ENCODE measurements around the gene ABCC5. TPM values are rescaled to one million over a fixed set of nuclear protein-coding genes. Genes with fewer than 3 reads are reported as not detected.

Gene ABCC5
- total RNA-seq, 1 experiment from 2014 or later, result 35.1 TPM

DNA sequence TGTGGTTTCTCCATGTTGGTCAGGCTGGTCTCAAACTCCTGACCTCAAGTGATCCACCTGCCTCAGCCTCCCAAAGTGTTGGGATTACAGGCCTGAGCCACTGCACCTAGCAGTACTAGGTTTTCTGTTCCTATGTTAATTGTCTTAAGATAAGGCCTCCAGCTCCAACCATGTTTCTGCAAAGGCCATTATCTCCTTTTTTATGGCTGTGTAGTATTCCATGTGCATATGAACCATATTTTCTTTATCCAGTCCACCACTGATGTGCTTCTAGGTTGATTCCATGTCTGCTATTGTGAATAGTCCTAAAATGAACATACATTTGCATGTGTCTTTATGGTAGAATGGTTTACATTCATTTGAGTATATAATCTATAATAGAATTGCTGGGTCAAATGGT lies 45.0 kb upstream of the ABCC5 start:
- no peak for TF ChIP-seq TCF7L2 (IDR thresholded peaks at IDR 0.05; ENCODE audit: low read depth, low read length)
- no peak for TF ChIP-seq POLR2AphosphoS5 (IDR thresholded peaks at IDR 0.05; ENCODE audit: low read depth, low read length)
- TF ChIP-seq, protein P1, sequence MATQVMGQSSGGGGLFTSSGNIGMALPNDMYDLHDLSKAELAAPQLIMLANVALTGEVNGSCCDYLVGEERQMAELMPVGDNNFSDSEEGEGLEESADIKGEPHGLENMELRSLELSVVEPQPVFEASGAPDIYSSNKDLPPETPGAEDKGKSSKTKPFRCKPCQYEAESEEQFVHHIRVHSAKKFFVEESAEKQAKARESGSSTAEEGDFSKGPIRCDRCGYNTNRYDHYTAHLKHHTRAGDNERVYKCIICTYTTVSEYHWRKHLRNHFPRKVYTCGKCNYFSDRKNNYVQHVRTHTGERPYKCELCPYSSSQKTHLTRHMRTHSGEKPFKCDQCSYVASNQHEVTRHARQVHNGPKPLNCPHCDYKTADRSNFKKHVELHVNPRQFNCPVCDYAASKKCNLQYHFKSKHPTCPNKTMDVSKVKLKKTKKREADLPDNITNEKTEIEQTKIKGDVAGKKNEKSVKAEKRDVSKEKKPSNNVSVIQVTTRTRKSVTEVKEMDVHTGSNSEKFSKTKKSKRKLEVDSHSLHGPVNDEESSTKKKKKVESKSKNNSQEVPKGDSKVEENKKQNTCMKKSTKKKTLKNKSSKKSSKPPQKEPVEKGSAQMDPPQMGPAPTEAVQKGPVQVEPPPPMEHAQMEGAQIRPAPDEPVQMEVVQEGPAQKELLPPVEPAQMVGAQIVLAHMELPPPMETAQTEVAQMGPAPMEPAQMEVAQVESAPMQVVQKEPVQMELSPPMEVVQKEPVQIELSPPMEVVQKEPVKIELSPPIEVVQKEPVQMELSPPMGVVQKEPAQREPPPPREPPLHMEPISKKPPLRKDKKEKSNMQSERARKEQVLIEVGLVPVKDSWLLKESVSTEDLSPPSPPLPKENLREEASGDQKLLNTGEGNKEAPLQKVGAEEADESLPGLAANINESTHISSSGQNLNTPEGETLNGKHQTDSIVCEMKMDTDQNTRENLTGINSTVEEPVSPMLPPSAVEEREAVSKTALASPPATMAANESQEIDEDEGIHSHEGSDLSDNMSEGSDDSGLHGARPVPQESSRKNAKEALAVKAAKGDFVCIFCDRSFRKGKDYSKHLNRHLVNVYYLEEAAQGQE (IDR thresholded peaks at IDR 0.05; ENCODE audit: insufficient read depth in 1 of 2, low read depth in 2 of 2, low read length in 1 of 2), result no peak
- TF ChIP-seq, protein P2, sequence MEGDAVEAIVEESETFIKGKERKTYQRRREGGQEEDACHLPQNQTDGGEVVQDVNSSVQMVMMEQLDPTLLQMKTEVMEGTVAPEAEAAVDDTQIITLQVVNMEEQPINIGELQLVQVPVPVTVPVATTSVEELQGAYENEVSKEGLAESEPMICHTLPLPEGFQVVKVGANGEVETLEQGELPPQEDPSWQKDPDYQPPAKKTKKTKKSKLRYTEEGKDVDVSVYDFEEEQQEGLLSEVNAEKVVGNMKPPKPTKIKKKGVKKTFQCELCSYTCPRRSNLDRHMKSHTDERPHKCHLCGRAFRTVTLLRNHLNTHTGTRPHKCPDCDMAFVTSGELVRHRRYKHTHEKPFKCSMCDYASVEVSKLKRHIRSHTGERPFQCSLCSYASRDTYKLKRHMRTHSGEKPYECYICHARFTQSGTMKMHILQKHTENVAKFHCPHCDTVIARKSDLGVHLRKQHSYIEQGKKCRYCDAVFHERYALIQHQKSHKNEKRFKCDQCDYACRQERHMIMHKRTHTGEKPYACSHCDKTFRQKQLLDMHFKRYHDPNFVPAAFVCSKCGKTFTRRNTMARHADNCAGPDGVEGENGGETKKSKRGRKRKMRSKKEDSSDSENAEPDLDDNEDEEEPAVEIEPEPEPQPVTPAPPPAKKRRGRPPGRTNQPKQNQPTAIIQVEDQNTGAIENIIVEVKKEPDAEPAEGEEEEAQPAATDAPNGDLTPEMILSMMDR (IDR thresholded peaks at IDR 0.05), result no peak
- TF ChIP-seq SIN3A (IDR thresholded peaks at IDR 0.05; ENCODE audit: borderline replicate concordance, insufficient read depth, low read depth, low read length), result no peak
- no TSS peak for BruUV-seq (replicated peaks)
- Histone ChIP-seq H3K27ac (ENCODE audit: low read length) (no peak overlapping the region), H3K27me3 (ENCODE audit: control insufficient read depth, insufficient read depth, low read length) (no peaks in the 10 kb centered on the region; the same call in 1 of the 2 replicates), H3K9me3 (ENCODE audit: control insufficient read depth, insufficient read depth, low read depth, low read length) (no peaks in the 10 kb centered on the region), H3K4me3 (ENCODE audit: low read depth in 2 of 2, low read length in 2 of 2) (no peak overlapping the region), H3K4me1 (ENCODE audit: control insufficient read depth, insufficient read depth, low read length) (no peaks in the 10 kb centered on the region), H3K36me3 (ENCODE audit: control insufficient read depth, insufficient read depth, low read length) (no peaks in the 10 kb centered on the region)
- in situ Hi-C loops (cut with HindIII; ENCODE audit: low pct_unique_long_range_greater_than_20kb, low sequenced_read_pairs) (no loop called here), intact Hi-C loops (cut with micrococcal nuclease; ENCODE audit: unreplicated experiment) (no loop called here)
- ChIA-PET CTCF (no interaction called here), POLR2A (interaction anchor here (0.6 kb wide), 1 partner anchor 13 kb away, joined by 3 read pairs; no protein-coding TSS in a partner anchor)
- DNase-seq (ENCODE audit: low read depth, low spot score), result no peak
- no peak for ATAC-seq

DNA sequence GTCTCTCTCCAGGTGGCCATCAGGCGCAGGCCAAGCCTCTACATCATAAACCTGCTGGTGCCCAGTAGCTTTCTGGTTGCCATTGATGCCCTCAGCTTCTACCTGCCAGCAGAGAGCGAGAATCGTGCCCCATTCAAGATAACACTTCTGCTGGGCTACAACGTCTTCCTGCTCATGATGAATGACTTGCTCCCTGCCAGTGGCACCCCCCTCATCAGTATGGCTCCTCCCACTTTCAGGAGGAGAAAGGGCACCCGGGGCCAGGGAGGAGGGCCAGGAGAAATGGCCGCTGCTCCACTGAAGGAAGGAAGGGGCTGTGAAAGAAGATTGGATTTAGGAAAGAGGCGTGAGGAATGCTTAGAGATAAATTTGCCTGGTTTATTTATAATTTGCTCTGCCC lies 41.7 kb upstream of the ABCC5 start:
- in situ Hi-C loops (cut with HindIII; ENCODE audit: low pct_unique_long_range_greater_than_20kb, low sequenced_read_pairs), result no loop called here
- BruUV-seq (replicated peaks), result no TSS peak
- H3K4me1 ChIP-seq (ENCODE audit: control insufficient read depth, insufficient read depth, low read length), result no peaks in the 10 kb centered on the region
- TF ChIP-seq TCF7L2 (IDR thresholded peaks at IDR 0.05; ENCODE audit: low read depth, low read length) (no peak), POLR2AphosphoS5 (IDR thresholded peaks at IDR 0.05; ENCODE audit: low read depth, low read length) (no peak), SIN3A (IDR thresholded peaks at IDR 0.05; ENCODE audit: borderline replicate concordance, insufficient read depth, low read depth, low read length) (no peak)
- TF ChIP-seq, protein P2 (IDR thresholded peaks at IDR 0.05), result no peak
- TF ChIP-seq, protein P1 (IDR thresholded peaks at IDR 0.05; ENCODE audit: insufficient read depth in 1 of 2, low read depth in 2 of 2, low read length in 1 of 2), result no peak
- ChIA-PET POLR2A (no interaction called here), CTCF (no interaction called here)
- DNase-seq (ENCODE audit: low read depth, low spot score) (no peak), ATAC-seq (no peak)
- H3K36me3 ChIP-seq (ENCODE audit: control insufficient read depth, insufficient read depth, low read length), result no peaks in the 10 kb centered on the region
- H3K4me3 ChIP-seq (ENCODE audit: low read depth in 2 of 2, low read length in 2 of 2), result no peak overlapping the region
- no peaks in the 10 kb centered on the region for H3K9me3 ChIP-seq (ENCODE audit: control insufficient read depth, insufficient read depth, low read depth, low read length)
- intact Hi-C loops (cut with micrococcal nuclease; ENCODE audit: unreplicated experiment), result no loop called here
- H3K27ac ChIP-seq (ENCODE audit: low read length), result no peak overlapping the region
- H3K27me3 ChIP-seq (ENCODE audit: control insufficient read depth, insufficient read depth, low read length), result no peaks in the 10 kb centered on the region; the same call in 1 of the 2 replicates
